SK-N-SH treated with all-trans-retinoic acid at 6 μM for 48 hours (cell line): ENCODE data around the gene CSRNP2.

Source experiments
- ATAC-seq: fragments of 200-7000 bp; cut with Tn5 transposase; 3 replicates; pipeline ENCODE4 v1.9.1; 2020; ENCODE audit warnings: mild to moderate bottlenecking, moderate library complexity
- ARNTL ChIP-seq: fragments of 450-650 bp; formaldehyde crosslinking; IDR thresholded peaks from 2 replicates; pipeline ENCODE4 v1.5.0; 2020; ENCODE audit warnings: low read depth, mild to moderate bottlenecking, moderate library complexity, borderline replicate concordance
- BACH2 ChIP-seq: fragments of 250-450 bp; sonication (Bioruptor Pico); IDR thresholded peaks from 2 replicates; pipeline ENCODE4 v1.9.0; 2021; ENCODE audit warnings: mild to moderate bottlenecking, borderline replicate concordance
- CREB5 ChIP-seq: fragments of 250-450 bp; sonication (Bioruptor Pico); IDR thresholded peaks from 2 replicates; pipeline ENCODE4 v1.5.1; 2020; ENCODE audit warnings: low read depth, mild to moderate bottlenecking, moderate library complexity
- CSDC2 ChIP-seq: fragments of 250-450 bp; sonication (Bioruptor Pico); IDR thresholded peaks from 2 replicates; pipeline ENCODE4 v1.5.0; 2020; ENCODE audit warnings: mild to moderate bottlenecking, moderate library complexity
- CSRNP3 ChIP-seq: fragments of 250-450 bp; sonication (Bioruptor Pico); IDR thresholded peaks from 2 replicates; pipeline ENCODE4 v1.5.1; 2021; ENCODE audit warnings: mild to moderate bottlenecking, moderate library complexity
- GLIS3 ChIP-seq: fragments of 250-450 bp; sonication (Bioruptor Pico); IDR thresholded peaks from 2 replicates; pipeline ENCODE4 v1.5.0; 2020; ENCODE audit warnings: mild to moderate bottlenecking, moderate library complexity
- ISL1 ChIP-seq: fragments of 250-450 bp; sonication (Bioruptor Pico); IDR thresholded peaks from 2 replicates; pipeline ENCODE4 v2.1.2; 2022; ENCODE audit warnings: mild to moderate bottlenecking, moderate library complexity
- PATZ1 ChIP-seq: fragments of 250-450 bp; sonication (Bioruptor Pico); IDR thresholded peaks from 2 replicates; pipeline ENCODE4 v1.8.0; 2020; ENCODE audit warnings: mild to moderate bottlenecking, moderate library complexity, borderline replicate concordance
- POU6F1 ChIP-seq: fragments of 250-450 bp; sonication (Bioruptor Pico); IDR thresholded peaks from 2 replicates; pipeline ENCODE4 v1.8.0; 2021; ENCODE audit warnings: low read depth, mild to moderate bottlenecking, moderate library complexity, borderline replicate concordance
- PPARA ChIP-seq: fragments of 250-450 bp; sonication (Bioruptor Pico); IDR thresholded peaks from 2 replicates; pipeline ENCODE4 v1.5.0; 2020; ENCODE audit warnings: mild to moderate bottlenecking, borderline replicate concordance
- RARB ChIP-seq: fragments of 250-450 bp; sonication (Bioruptor Pico); IDR thresholded peaks from 2 replicates; pipeline ENCODE4 v1.8.0; 2021; ENCODE audit warnings: mild to moderate bottlenecking, moderate library complexity
- TCF4 ChIP-seq: fragments of 250-450 bp; sonication (Bioruptor Pico); IDR thresholded peaks from 2 replicates; pipeline ENCODE4 v1.8.0; 2021; ENCODE audit warnings: mild to moderate bottlenecking, moderate library complexity, borderline replicate concordance
- TOX ChIP-seq: fragments of 250-450 bp; sonication (Bioruptor Pico); IDR thresholded peaks from 2 replicates; pipeline ENCODE4 v1.8.0; 2021; ENCODE audit warnings: mild to moderate bottlenecking, moderate library complexity, borderline replicate concordance
- ZC3H10 ChIP-seq: fragments of 250-450 bp; sonication (Bioruptor Pico); IDR thresholded peaks from 2 replicates; pipeline ENCODE4 v1.5.1; 2021; ENCODE audit warnings: mild to moderate bottlenecking, moderate library complexity
- ZFP3 ChIP-seq: fragments of 250-450 bp; sonication (Bioruptor Pico); IDR thresholded peaks from 2 replicates; pipeline ENCODE4 v1.5.0; 2020; ENCODE audit warnings: mild to moderate bottlenecking, moderate library complexity
- ZFP30 ChIP-seq: fragments of 450-650 bp; formaldehyde crosslinking; IDR thresholded peaks from 2 replicates; pipeline ENCODE4 v1.5.0; 2022; ENCODE audit warnings: mild to moderate bottlenecking, moderate library complexity
- ZNF565 ChIP-seq: fragments of 450-650 bp; formaldehyde crosslinking; conservative IDR thresholded peaks from 2 replicates; pipeline ENCODE4 v1.5.0; 2020; ENCODE audit warnings: low read depth, mild to moderate bottlenecking, moderate library complexity

Gene CSRNP2

GRCh38 chr12:51059086-51059485, 24.3 kb downstream of the CSRNP2 start (continued):
- TF ChIP-seq PATZ1 (CRISPR knock-in tag) (no peak), CSRNP3 (CRISPR knock-in tag) (no peak), RARB (CRISPR knock-in tag) (no peak)

- ATAC-seq, result no peak
- TF ChIP-seq CREB5 (CRISPR knock-in tag) (no peak), BACH2 (CRISPR knock-in tag) (no peak)
- TF ChIP-seq, all 23 proteins: peak for 0
These were observed 27.2 kb downstream of the CSRNP2 start for GRCh38 chr12:51056242-51056641.

GRCh38 chr12:51055060-51055459, 28.3 kb downstream of the CSRNP2 start:
- TF ChIP-seq GLIS3 (CRISPR knock-in tag), result no peak
- no peak for TF ChIP-seq ZFP3 (CRISPR knock-in tag)
- TF ChIP-seq ZC3H10, result no peak
- TF ChIP-seq BACH2 (CRISPR knock-in tag), result no peak
- no peak for TF ChIP-seq TOX (CRISPR knock-in tag)
- TF ChIP-seq ISL1, result no peak
- TF ChIP-seq CSRNP3 (CRISPR knock-in tag), result no peak
- TF ChIP-seq PPARA (CRISPR knock-in tag), result no peak
- no peak for TF ChIP-seq ARNTL (CRISPR knock-in tag)
- TF ChIP-seq CREB5 (CRISPR knock-in tag), result no peak
- TF ChIP-seq POU6F1, result no peak
- TF ChIP-seq CSDC2 (CRISPR knock-in tag), result no peak
- no peak for TF ChIP-seq ZFP30
- no peak for TF ChIP-seq PATZ1 (CRISPR knock-in tag)
- no peak for TF ChIP-seq RARB (CRISPR knock-in tag)
- no peak for TF ChIP-seq TCF4 (CRISPR knock-in tag)
- no peak for TF ChIP-seq ZNF565 (CRISPR knock-in tag)
- no peak for ATAC-seq
